Measurements from ENCODE around the gene GYS1. TPM values are rescaled to one million over a fixed set of nuclear protein-coding genes. Genes with fewer than 3 reads are reported as not detected.

Gene GYS1
- total RNA-seq, 2 donors from 2014 or later: 21.6 to 24.2 TPM

- H3K36me3 Mint-ChIP-seq (ENCODE audit: low read depth): peaks cover 2% of the 10 kb centered on the region
- ATAC-seq: no peak
- no peak overlapping the region for H3K27ac Mint-ChIP-seq
- H3K27me3 Mint-ChIP-seq: no peaks in the 10 kb centered on the region
- H3K9me3 ChIP-seq (ENCODE audit: control insufficient read depth, low read length, poor library complexity, severe bottlenecking): no peaks in the 10 kb centered on the region
- H3K4me3 Mint-ChIP-seq: no peak overlapping the region
- no peak for DNase-seq
- no peaks in the 10 kb centered on the region for H3K4me1 Mint-ChIP-seq
Measured at GRCh38 chr19:49011194-49011593, 18.1 kb upstream of the GYS1 start.

GRCh38 chr19:49010453-49010852 lies 17.3 kb upstream of the GYS1 start:
- H3K9me3 ChIP-seq (ENCODE audit: control insufficient read depth, low read length, poor library complexity, severe bottlenecking): no peaks in the 10 kb centered on the region
- no peak for ATAC-seq
- H3K36me3 Mint-ChIP-seq (ENCODE audit: low read depth): peaks cover 2% of the 10 kb centered on the region
- H3K4me1 Mint-ChIP-seq: no peaks in the 10 kb centered on the region
- H3K27me3 Mint-ChIP-seq: no peaks in the 10 kb centered on the region
- H3K4me3 Mint-ChIP-seq: no peak overlapping the region
- H3K27ac Mint-ChIP-seq: no peak overlapping the region
- no peak for DNase-seq

GRCh38 chr19:49009828-49010227 lies 16.7 kb upstream of the GYS1 start:
- no peaks in the 10 kb centered on the region for H3K27me3 Mint-ChIP-seq
- no peaks in the 10 kb centered on the region for H3K9me3 ChIP-seq (ENCODE audit: control insufficient read depth, low read length, poor library complexity, severe bottlenecking)
- no peaks in the 10 kb centered on the region for H3K4me1 Mint-ChIP-seq
- DNase-seq (no peak), ATAC-seq (no peak)
- no peak overlapping the region for H3K4me3 Mint-ChIP-seq
- H3K36me3 Mint-ChIP-seq (ENCODE audit: low read depth): peaks cover 2% of the 10 kb centered on the region
- H3K27ac Mint-ChIP-seq: no peak overlapping the region

GRCh38 chr19:49006905-49007304 lies 13.8 kb upstream of the GYS1 start:
- no peak for DNase-seq
- peaks cover 2% of the 10 kb centered on the region for H3K36me3 Mint-ChIP-seq (ENCODE audit: low read depth)
- no peaks in the 10 kb centered on the region for H3K4me1 Mint-ChIP-seq
- H3K27me3 Mint-ChIP-seq: no peaks in the 10 kb centered on the region
- H3K4me3 Mint-ChIP-seq: no peak overlapping the region
- H3K27ac Mint-ChIP-seq: no peak overlapping the region
- ATAC-seq: no peak
- H3K9me3 ChIP-seq (ENCODE audit: control insufficient read depth, low read length, poor library complexity, severe bottlenecking): no peaks in the 10 kb centered on the region

GRCh38 chr19:49004964-49005614 lies 12.0 kb upstream of the GYS1 start:
- no peaks in the 10 kb centered on the region for H3K36me3 Mint-ChIP-seq (ENCODE audit: low read depth)
- H3K4me3 Mint-ChIP-seq: no peak overlapping the region
- H3K9me3 ChIP-seq (ENCODE audit: control insufficient read depth, low read length, poor library complexity, severe bottlenecking): no peaks in the 10 kb centered on the region
- H3K4me1 Mint-ChIP-seq: no peaks in the 10 kb centered on the region
- DNase-seq (no peak), ATAC-seq (no peak)
- no peaks in the 10 kb centered on the region for H3K27me3 Mint-ChIP-seq
- no peak overlapping the region for H3K27ac Mint-ChIP-seq

GRCh38 chr19:49004133-49004532 lies 11.0 kb upstream of the GYS1 start:
- no peaks in the 10 kb centered on the region for H3K9me3 ChIP-seq (ENCODE audit: control insufficient read depth, low read length, poor library complexity, severe bottlenecking)
- Mint-ChIP-seq H3K4me1 (peaks cover 5% of the 10 kb centered on the region), H3K27me3 (no peaks in the 10 kb centered on the region), H3K36me3 (ENCODE audit: low read depth) (no peaks in the 10 kb centered on the region), H3K4me3 (no peak overlapping the region), H3K27ac (no peak overlapping the region)
- DNase-seq (no peak), ATAC-seq (no peak)

GRCh38 chr19:48999481-49000325 lies 6.6 kb upstream of the GYS1 start:
- H3K9me3 ChIP-seq (ENCODE audit: control insufficient read depth, low read length, poor library complexity, severe bottlenecking): no peaks in the 10 kb centered on the region
- H3K27ac Mint-ChIP-seq: no peak overlapping the region
- H3K36me3 Mint-ChIP-seq (ENCODE audit: low read depth): no peaks in the 10 kb centered on the region
- no peaks in the 10 kb centered on the region for H3K27me3 Mint-ChIP-seq
- ATAC-seq (peak; percentile 96), DNase-seq (peak; percentile 50 to 69 (median 53))
- H3K4me3 Mint-ChIP-seq: no peak overlapping the region
- H3K4me1 Mint-ChIP-seq: peaks cover 17% of the 10 kb centered on the region

GRCh38 chr19:48997972-48998371 lies 4.9 kb upstream of the GYS1 start:
- Mint-ChIP-seq H3K4me3 (no peak overlapping the region), H3K27ac (no peak overlapping the region), H3K27me3 (no peaks in the 10 kb centered on the region), H3K36me3 (ENCODE audit: low read depth) (no peaks in the 10 kb centered on the region), H3K4me1 (peaks cover 24% of the 10 kb centered on the region)
- H3K9me3 ChIP-seq (ENCODE audit: control insufficient read depth, low read length, poor library complexity, severe bottlenecking): no peaks in the 10 kb centered on the region
- ATAC-seq (no peak), DNase-seq (no peak)

- Mint-ChIP-seq H3K4me1 (peaks cover 38% of the 10 kb centered on the region), H3K27me3 (no peaks in the 10 kb centered on the region), H3K4me3 (peak overlapping the region; percentile 98), H3K36me3 (ENCODE audit: low read depth) (peaks cover under 1% of the 10 kb centered on the region), H3K27ac (peak overlapping the region; percentile 96)
- no peak for ATAC-seq
- DNase-seq: no peak
- H3K9me3 ChIP-seq (ENCODE audit: control insufficient read depth, low read length, poor library complexity, severe bottlenecking): no peaks in the 10 kb centered on the region
Measured at GRCh38 chr19:48994035-48994386, 902 bp upstream of the GYS1 start.

GRCh38 chr19:48992581-48993174 lies 431 bp downstream of the GYS1 start:
- no peaks in the 10 kb centered on the region for H3K9me3 ChIP-seq (ENCODE audit: control insufficient read depth, low read length, poor library complexity, severe bottlenecking)
- H3K27me3 Mint-ChIP-seq: no peaks in the 10 kb centered on the region
- DNase-seq: no peak
- no peak for ATAC-seq
- peak overlapping the region; percentile 96 for H3K27ac Mint-ChIP-seq
- H3K36me3 Mint-ChIP-seq (ENCODE audit: low read depth): peaks cover 4% of the 10 kb centered on the region
- peaks cover 42% of the 10 kb centered on the region for H3K4me1 Mint-ChIP-seq
- peak overlapping the region; percentile 98 for H3K4me3 Mint-ChIP-seq

GRCh38 chr19:48991873-48992580 lies 1.1 kb downstream of the GYS1 start:
- H3K27me3 Mint-ChIP-seq: no peaks in the 10 kb centered on the region

GRCh38 chr19:48991011-48991609 lies 2.0 kb downstream of the GYS1 start:
- ATAC-seq (no peak), DNase-seq (no peak)
- Mint-ChIP-seq H3K27me3 (no peaks in the 10 kb centered on the region), H3K27ac (peak overlapping the region; percentile 29), H3K4me1 (peaks cover 41% of the 10 kb centered on the region), H3K36me3 (ENCODE audit: low read depth) (peaks cover 4% of the 10 kb centered on the region), H3K4me3 (peak overlapping the region; percentile 12)
- no peaks in the 10 kb centered on the region for H3K9me3 ChIP-seq (ENCODE audit: control insufficient read depth, low read length, poor library complexity, severe bottlenecking)

More at GRCh38 chr19:48991873-48992580, 1.1 kb downstream of the GYS1 start:
- peaks cover 4% of the 10 kb centered on the region for H3K36me3 Mint-ChIP-seq (ENCODE audit: low read depth)
- H3K4me3 Mint-ChIP-seq: peak overlapping the region; percentile 98
- H3K4me1 Mint-ChIP-seq: peaks cover 42% of the 10 kb centered on the region
- DNase-seq (no peak), ATAC-seq (no peak)
- no peaks in the 10 kb centered on the region for H3K9me3 ChIP-seq (ENCODE audit: control insufficient read depth, low read length, poor library complexity, severe bottlenecking)
- peak overlapping the region; percentile 96 for H3K27ac Mint-ChIP-seq

- Mint-ChIP-seq H3K4me3 (peak overlapping the region; percentile 66), H3K4me1 (peaks cover 41% of the 10 kb centered on the region), H3K27me3 (no peaks in the 10 kb centered on the region)
Measured at GRCh38 chr19:48990400-48990799, 2.7 kb downstream of the GYS1 start.

More at GRCh38 chr19:48990400-48990799, 2.7 kb downstream of the GYS1 start:
- Mint-ChIP-seq H3K27ac (peak overlapping the region; percentile 19), H3K36me3 (ENCODE audit: low read depth) (peaks cover 4% of the 10 kb centered on the region)
- ATAC-seq (no peak), DNase-seq (no peak)
- H3K9me3 ChIP-seq (ENCODE audit: control insufficient read depth, low read length, poor library complexity, severe bottlenecking): no peaks in the 10 kb centered on the region

Measured in T-helper 17 cell (primary cell).